GM21381 (cell line): ENCODE data around the gene UBL4B.
"Not testable (repeated sequence)": the region's sequence is repeated elsewhere in the genome, so short reads cannot be mapped to it uniquely, and the experiment has no call there.

Source experiments
- ATAC-seq: cut with Tn5 transposase; IDR thresholded peaks from one replicate; pipeline ENCODE4 v1.9.1; 2021; ENCODE audit warnings: mild to moderate bottlenecking, moderate library complexity; ENCODE audit not compliant: unreplicated experiment

UBL4B gene, protein sequence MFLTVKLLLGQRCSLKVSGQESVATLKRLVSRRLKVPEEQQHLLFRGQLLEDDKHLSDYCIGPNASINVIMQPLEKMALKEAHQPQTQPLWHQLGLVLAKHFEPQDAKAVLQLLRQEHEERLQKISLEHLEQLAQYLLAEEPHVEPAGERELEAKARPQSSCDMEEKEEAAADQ

DNA sequence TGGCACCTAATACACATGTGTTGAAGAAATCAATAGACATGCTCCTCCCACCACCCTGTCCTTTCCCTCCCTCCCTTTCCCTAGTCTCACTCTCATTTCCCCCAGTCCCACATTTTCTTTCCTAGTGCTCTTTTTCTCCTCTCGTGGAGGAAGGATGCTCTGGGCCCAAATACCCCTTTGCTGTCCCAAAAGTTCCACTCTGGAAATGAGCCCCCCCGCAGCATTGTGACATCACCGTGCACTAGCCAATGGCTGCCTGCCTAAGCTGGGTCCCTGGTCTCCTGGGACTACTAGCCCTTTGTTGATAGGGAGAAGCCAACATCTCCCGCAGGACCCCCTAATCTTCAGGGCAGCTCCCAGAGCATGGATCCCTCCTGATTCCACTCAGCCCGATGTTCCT, at the start of gene UBL4B:
Gene UBL4B, plus strand, starts transcription at position 301 of the 400 bp plus-strand sequence. Its CDS starts 92 bp downstream, at position 393.
- no peak for ATAC-seq

DNA sequence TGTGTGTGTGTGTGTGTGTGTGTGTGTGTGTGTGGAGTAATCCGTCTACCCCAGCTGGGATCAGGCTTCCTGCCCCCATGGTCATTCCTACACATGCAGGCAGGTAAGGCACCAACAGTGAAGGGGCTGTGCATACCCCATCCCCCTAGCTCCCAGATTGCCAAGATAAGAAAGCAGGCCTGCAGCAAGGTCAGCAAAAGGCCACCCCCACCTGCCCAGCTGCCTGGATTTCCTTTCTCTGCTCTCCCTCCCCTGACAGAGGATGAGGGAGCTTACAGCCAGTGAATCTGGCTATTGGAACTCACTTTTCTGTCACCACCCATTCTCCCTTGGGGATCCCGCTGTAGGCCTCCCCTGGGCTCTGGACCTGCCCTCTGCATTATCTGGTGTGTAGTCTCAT, 49.6 kb upstream of the UBL4B start:
- no peak for ATAC-seq

DNA sequence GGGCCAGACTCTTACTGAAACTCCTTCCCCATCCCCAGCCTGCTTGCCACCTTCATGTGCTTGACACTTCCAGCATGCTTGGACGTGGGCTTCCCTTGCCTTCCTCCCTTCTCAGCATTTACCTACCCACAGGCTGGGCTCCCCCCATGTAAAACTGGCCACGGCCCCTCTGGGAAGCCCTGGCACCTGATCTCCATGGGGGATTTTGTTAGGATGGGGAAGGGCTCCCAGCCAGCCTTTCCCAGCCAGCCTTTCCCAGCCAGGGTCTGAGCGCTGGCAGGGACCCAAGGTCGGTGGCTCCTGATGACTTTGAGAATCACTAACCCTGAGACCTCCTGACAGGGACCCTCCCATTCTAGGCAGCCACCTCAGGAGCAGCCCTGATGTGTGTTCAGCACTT, 48.5 kb upstream of the UBL4B start:
- ATAC-seq: no peak

DNA sequence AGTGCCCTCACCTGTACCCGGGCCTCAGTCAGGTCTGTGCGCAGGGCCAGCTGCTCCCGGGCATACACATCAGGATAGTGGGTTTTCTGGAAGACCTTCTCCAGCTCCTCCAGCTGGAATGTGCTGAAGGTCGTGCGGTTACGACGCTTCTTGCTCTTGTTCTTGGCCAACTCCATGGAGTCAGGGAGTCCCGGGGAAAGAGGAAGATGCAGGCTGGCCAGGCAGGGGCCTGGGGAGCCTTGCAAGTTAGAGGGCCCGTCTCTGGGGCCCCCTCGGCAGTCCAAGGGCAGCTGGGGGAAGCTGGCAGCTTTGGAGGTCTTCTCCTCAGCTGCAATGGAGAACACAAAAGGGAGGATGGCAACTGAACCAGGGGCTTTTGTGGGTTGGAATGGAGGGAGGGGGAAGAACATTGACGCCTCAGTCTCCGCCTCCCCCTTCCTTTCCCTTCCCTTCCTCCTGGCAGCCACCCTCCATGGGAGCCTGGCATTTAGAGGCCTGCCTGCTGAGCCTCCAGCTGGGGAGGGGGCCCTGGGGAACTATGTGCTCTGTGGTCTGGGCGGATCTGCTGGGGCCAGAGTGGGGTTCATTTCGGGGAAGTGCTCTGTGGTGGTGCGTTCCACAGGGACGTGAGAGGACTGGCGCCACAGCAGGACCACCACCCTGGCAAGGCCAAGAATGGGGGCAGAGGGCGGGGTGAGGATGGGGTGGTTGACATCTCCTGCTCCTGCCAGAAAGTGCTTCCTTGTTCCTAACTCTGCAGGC, 47.5 kb upstream of the UBL4B start:
- ATAC-seq: no peak

DNA sequence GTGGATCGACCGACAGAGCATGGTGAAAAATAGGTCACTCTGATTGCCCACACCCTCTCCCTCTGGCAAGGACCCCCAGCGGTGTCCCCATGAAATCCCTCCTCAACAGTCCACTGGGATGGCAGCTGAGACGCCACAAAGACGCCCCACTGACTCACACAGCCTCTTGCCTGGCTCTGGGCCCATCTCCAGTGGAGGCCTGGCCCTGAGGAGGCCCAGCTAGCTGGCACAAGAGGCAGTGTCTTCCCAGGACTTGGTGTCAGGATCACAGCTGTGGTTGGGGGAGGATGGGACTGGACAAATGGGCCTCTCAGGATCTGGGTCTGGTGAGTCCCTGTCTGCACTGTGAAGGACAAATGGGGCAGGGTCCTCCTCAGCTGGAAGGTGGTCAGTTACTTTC, 46.4 kb upstream of the UBL4B start:
- no peak for ATAC-seq

DNA sequence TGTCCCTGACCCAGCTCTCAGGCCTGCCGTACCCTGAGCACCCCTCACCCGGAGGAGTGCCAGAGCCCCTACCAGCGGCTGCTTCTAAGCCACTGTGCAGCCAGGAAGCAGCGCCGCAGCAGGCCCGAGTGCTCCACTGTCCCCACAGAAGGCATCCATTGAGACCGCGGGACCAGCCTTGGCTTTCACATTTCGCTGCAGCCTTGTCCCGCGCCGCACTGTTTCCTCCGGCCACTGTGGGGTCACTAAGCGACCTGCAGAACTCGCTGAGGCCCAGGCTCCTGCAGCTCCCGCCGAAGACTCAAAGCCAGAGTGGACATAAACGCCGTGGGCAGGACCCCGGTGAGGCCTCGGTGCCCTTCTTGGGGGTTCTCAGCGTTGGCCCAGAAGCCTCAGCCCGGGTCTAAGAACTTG, 44.8 kb upstream of the UBL4B start:
- ATAC-seq: no peak

DNA sequence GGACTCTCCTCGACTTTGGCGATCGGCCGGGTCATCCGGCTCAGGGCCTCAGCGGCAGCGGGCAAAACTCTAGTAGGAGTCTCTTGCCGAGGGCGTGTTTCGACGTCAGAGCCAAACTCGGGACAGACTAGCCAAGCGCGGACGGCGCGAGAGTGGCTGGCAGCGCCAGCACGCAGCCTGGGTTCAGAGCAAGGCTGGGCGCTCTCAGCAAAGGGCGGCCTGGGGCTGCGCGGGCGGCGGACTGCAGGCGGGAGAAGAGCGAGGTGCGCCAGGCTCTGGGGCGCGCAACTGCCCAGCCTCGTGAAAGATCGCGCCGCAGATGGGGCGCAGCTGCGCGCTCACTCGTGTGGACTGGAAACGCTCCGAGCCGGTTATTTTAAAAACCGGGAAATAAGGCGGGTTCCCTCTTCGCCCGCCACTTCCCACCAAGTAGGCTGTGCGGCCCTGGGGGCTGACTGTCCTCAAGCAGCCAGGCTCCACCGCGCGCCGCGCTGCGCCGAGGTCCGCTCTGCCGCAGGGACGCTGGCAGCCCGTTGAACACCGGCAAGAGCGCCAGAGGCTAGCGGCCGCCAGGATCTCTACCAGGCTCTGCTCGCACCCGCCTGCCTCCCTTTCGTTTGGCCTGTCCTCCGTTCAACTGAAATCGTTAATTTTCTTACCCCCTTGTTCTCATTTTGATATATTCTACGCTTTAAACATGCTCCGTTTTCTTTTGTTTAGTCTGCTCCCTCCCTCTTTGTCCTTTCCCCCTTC, 44.2 kb upstream of the UBL4B start:
- ATAC-seq: no peak

DNA sequence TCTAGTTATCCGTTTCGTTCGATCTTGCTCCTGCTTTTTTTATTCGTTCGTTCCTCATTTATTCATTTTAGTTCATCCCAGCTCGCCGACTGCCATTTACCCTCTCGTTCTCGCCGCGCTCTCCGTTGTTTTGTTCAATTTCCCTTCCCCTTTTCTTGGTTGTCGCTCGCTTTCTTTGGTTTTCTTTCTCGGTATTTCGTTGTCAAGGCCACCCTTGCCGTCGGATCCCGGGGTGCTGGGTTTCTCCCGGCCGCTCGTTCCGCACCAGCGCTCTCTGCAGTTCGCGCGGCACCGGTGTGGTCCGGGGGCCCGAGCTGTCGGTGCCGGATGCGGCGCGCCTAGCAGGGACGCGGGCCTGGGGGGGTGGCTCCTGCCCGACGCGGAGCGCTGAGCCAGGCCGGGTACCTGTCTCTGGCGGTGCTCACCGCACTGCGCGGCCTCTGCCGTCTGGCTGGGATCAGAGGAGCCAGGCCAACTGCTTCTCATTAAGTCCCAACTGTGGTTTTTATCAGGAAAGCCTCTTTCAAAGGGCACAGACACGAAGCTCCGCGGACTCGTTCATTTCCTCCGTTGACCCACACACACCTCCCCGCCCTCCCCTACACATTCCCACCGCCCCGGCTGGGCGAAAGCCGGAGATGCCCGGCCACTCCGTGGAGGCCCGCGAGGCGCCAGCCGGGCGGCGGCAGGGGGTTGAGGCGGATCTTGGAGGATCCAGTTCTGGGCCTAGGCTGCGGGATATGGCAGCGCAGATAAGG, 43.4 kb upstream of the UBL4B start:
- no peak for ATAC-seq

DNA sequence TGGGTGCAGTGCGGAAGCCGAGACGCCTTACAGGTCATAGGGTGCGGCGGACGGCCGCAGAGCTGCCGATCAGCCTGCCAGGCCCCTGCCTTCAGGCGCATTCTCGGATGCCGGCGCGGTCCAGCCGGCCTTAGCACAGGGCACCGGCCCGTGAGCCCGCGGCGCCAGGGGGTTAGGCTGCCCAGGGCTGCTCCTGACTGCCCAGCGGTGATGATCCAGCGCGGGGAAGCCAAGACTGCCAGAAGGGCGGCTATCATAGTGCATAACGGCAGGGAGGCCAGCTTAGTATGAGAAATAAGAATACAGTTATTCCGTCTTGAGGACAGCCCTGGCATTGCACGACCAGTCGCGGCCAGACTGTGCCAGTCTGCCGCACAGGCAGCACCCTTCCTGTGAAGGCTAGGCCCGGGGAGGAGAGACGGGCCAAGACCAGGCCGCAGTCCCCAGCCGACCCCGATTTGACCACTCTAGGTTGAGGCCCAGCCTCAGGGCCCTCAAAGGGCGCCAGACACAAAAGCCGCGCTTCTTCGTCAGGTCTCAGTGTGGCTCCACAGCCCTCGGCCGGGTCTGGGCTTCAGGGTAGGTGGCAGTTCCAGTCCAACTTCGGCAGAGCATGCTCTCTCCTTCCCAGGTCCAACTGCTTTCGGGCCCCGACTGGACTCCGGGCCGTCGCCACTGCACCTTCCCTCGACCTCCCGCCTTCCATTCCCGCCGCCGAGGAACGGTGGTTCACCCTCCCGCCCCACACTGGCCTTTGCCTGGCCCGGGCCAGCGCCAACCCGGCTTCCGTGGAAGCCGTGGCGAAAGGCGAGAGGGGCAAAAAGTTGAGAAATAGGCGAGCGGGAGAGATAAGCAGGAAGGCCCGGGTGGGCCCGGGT, 42.6 kb upstream of the UBL4B start:
- no peak for ATAC-seq

DNA sequence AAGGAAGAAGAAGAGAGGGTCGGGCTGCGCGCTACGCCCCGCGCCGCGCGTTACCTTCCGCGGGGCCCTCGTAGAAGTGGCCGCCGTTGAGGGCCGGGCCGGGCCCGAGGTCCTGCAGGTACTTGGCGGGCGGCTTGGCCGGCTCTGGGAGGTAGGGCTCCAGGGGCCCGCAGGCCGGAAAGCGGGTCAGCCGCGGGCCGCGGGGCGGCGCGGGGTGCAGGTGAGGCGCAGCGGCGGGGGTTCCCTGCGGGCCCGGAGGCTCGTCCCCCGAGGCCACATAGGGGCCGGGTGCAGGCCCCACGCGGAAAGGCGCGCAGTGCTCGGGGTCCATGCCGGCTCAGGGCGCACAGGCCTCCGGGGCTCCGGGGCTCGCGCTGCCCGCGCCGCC, 42.0 kb upstream of the UBL4B start:
- ATAC-seq: no peak

DNA sequence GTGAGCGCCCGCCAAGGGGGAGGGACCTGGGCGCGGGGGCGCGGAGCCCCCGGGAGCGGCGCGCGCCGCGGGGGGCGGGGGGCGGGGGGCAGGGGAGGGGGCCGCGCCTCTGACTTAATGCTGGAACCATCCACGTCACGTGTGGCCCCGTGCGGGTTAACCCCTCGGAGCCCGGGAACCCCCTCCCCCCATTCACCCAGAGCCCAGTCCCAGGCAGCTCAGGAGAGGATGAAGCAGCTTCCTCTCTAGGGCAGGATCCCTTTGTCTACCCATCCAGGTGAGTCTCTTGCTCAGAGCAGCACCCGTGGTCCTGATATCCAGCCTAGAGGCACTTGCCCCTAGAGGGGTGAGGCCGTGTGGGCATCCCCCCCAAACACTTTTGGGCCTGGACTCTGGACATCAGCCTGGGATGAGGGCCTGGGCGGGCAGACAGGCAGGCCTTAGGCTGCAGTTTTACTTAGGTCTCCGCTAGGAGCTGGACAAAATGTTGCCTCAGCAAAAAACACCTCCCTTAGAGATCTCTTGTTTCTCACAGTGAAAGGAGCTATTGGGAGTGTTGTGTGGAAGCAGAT, 41.5 kb upstream of the UBL4B start, which contains the start of gene ALX3:
Gene ALX3, minus strand, starts transcription at position 2 of the 572 bp plus-strand sequence. CDS start 60 bp downstream, outside the sequence.
- no peak for ATAC-seq

DNA sequence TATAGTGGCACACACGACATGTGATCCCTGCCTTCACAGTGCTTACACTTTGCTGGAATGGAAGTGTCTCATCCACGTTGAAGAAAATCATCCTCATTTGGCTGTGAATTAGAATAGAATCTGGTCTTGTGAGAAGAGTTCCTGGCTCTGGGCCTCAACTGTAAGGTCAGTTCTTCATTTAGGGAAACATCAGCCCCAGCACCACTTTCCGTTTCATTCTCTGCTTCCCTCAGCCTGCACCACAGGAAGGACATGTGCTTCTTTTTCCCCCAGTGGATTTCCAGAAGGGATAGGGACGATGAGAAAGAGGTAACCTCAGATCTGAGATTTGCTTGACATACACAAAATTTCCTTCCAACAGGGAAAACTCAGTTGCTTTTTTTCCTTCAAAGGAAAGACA, 38.1 kb upstream of the UBL4B start:
- no peak for ATAC-seq

DNA sequence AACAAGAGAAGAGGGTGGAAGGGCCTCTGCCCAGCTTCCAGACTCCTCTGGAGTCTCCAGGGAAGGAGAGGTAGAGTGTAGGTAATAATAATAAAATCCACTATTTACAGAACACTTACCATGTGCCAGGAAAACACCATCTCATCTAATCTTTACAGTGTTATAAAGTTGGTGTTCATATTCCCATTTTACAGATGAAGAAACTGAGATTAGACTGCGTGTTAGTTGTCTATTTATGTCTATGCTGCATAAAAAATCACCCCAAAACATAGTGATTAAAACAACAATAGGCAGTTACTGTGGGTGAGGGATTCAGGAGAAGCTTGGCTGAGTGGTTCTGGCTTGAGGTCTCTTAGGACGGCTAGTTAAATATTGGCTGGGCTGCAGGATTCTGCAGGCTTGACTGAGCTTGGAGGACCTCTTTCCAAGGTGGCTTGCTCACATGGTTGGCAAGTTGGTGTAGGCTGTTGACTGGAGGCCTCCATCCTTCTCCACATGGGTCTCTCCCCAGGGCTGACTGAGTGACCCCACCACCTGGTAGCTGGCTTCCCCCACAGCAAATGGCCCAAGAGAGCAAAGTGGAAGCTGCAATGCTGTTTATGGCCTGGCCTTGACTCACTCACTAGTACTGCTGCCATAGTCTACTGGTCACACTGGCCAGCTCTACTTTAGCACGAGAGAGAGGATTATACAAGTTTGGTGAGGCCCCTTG, 35.3 kb upstream of the UBL4B start:
- ATAC-seq: no peak

DNA sequence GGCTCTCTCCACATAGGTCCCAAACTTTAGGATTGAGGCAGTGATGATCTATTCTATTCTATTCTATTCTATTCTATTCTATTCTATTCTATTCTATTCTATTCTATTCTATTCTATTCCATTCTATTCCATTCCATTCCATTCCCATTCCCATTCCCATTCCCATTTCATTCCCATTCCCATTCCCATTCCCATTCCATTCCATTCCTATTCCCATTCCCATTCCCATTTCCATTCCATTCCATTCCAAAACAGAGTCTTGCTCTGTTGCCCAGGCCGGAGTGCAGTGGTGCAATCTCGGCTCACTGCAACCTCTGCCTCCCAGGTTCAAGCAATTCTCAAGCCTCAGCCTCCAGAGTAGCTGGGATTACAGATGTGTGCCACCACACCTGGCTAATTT, 32.2 kb upstream of the UBL4B start:
- not testable (repeated sequence) for ATAC-seq

DNA sequence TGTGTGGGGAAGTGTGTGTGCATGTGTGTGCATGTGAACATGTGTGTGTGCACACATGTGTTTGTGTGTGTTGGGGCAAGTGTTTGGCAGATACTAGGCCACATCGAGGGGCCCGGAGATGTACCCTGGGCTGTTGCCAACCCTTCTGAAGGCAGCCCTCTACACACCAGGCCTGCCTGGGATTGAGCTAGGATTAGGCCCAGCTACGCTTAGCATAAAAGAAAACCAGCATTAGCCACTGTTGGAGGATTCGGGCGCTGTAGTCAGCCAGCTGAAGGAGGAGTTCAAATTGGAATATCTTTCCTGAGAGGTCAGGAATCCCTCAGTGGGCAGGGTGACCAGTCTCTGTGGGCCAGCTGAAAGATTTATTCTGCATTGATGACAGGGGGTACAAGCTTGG, 31.2 kb upstream of the UBL4B start:
- ATAC-seq: no peak

DNA sequence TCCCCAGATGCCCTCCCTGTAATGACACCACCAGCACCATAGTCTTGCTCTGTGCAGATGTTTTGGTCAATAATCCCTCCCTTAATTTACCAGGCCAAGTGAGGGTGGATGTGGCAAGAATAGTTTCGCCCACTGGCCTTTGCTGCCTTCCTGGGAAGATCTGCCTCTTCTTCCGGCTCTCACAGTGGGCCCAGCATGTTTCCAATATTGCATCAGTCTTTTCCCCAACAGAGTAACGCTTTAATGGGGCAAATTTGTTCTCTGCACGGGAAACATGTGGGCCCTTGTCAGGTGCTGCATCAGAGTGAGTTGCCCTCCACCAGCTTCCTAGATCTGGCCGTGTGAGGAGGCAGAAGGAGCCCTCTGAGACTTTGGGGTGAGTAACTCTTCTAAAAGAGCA, 29.8 kb upstream of the UBL4B start:
- ATAC-seq: no peak

DNA sequence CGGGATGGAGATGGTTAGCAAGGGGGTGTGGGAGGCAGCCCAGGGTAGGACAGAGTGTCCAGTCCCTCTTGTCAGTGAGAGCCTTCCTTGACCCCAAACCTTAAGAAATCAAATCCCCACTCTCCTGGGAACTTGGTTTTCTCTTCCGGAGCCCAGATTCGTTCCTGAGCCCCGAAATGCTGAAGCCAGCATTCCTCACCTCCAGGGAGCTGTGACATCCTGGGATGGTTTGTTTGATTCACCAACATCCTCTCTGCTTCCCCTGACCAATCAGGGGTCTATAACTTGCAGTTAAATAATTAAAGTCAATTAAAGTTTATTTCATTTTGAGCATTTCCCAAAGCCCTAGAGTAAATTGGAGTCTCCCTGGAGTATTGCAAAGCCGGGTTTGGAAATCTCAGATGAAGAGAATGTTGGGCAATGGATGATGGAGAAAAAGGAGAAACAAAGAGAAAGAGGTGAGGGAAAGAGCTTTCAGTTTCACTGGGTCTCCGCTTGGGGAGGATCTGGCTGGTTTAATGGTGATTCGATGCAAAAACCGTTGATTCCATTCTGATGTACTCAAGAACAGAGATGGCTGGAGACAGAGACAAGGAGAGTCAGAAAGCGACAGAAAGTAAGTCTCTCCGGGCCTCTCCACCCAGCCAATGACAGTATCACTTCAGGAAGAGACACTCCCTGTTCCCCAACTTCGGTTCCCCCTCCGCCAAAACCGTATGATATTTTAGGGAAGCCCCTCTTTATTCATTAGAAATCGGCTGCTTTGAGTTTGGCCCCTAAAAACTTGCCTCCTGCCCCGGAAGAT, 29.0 kb upstream of the UBL4B start:
- ATAC-seq: no peak

DNA sequence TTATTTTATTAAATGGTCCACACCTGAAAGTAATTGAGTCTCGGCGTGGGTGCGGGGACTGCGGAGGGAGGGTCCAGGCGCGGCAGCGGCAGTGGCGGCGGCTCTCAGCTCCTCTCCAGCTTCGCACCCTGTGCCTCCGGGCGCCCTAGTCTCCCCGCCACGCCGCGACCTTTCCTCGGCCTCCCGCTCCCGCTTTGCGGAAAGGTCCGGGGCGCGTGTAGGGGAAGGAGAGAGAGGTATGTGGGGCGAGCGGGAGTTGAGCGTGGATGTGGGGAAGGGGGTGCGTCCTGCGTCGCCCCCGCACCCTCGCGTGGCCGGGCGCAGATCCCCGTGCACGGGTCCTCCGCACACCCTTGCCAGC, 28.4 kb upstream of the UBL4B start:
- no peak for ATAC-seq
